NCI-H524 treated with DMSO at 0.1 percent for 48 hours (cell line): ENCODE measurements around the gene OR4K5.
"Not testable (repeated sequence)": the region's sequence is repeated elsewhere in the genome, so short reads cannot be mapped to it uniquely, and the experiment has no call there.

ENCODE experiments used
- DNase-seq: peaks from one replicate; lab custom pipeline; 2025; lab: John Stamatoyannopoulos, UW

Gene OR4K5

GRCh38 chr14:19920021-19920657 is at the start of gene OR4K5:
TSS of gene OR4K5 (plus strand) at chr14:19920607. CDS start at chr14:19920607, 0 bp downstream.
- no peak for DNase-seq

GRCh38 chr14:19873178-19873577 is 47.2 kb upstream of the OR4K5 start:
- no peak for DNase-seq

- DNase-seq, result no peak
Measured at GRCh38 chr14:19874842-19875241, 45.6 kb upstream of the OR4K5 start, which contains the start of gene OR4K2. TSS of gene OR4K2 (plus strand) at chr14:19875142. CDS start at chr14:19876268, 1,126 bp downstream.

GRCh38 chr14:19878029-19878642 is 42.3 kb upstream of the OR4K5 start:
- no peak for DNase-seq

- DNase-seq, result no peak
Measured at GRCh38 chr14:19895282-19895681, 25.1 kb upstream of the OR4K5 start.

- no peak for DNase-seq
Measured at GRCh38 chr14:19900999-19901398, 19.4 kb upstream of the OR4K5 start.

- DNase-seq, result no peak
Measured at GRCh38 chr14:19902409-19902808, 18.0 kb upstream of the OR4K5 start.

GRCh38 chr14:19906665-19907064 is 13.7 kb upstream of the OR4K5 start:
- no peak for DNase-seq

GRCh38 chr14:19911114-19911513 is 9.3 kb upstream of the OR4K5 start:
- DNase-seq, result no peak

- no peak for DNase-seq
Measured at GRCh38 chr14:19917243-19917642, 3.2 kb upstream of the OR4K5 start.

GRCh38 chr14:19917955-19918518 is 2.4 kb upstream of the OR4K5 start:
- no peak for DNase-seq

- DNase-seq, result no peak
Measured at GRCh38 chr14:19918553-19919264, 1.7 kb upstream of the OR4K5 start.

GRCh38 chr14:19930617-19931016 is 10.2 kb downstream of the OR4K5 start, which contains the start of gene OR4K1:
TSS of gene OR4K1 (plus strand) at chr14:19930917. CDS start at chr14:19935667, 4,750 bp downstream.
- no peak for DNase-seq

- DNase-seq, result no peak
Measured at GRCh38 chr14:19941668-19942067, 21.3 kb downstream of the OR4K5 start.

- no peak for DNase-seq
Measured at GRCh38 chr14:19947413-19948090, 27.1 kb downstream of the OR4K5 start.

- no peak for DNase-seq
Measured at GRCh38 chr14:19949218-19949617, 28.8 kb downstream of the OR4K5 start.

- not testable (repeated sequence) for DNase-seq
Measured at GRCh38 chr14:19969735-19970134, 49.3 kb downstream of the OR4K5 start.
